ENCODE measurements around the gene DNAJB2. TPM values are rescaled to one million over a fixed set of nuclear protein-coding genes. Genes with fewer than 3 reads are reported as not detected.

The DNAJB2 gene
- total RNA-seq, 1 donor from 2014 or later = 77.5 TPM

DNA sequence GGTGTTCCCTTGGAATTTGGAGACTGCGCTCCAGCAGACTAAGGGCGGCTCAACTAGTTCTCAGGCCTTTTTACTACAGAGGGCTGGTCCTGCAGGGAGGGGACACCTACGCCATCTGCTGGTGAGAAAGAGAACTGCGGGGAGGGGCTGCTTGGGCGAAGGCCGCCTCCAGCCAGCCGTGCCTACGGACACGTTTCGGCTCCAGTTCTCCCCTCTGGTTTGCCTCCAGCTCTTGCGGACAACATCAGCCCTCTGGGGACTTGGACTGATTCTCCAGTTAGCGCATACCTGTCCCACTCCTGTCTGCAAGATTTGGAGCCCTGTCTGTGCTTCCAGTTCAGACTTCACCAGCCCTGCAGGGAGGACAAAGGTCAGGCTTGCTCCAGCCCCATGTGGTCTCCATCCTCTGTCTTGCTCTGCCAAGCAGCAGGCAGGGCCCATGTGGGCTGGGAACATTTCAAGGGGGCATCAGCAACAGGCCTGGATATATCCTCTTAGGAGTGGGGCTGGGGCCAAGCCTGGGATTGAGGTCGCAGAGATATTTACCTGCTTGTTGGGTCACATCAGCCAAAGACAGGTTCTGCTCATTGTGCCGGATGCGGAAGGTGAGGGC, 19.7 kb downstream of the DNAJB2 start:
- DNase-seq = peak; percentile 86
- Histone ChIP-seq H3K27ac (replicated peaks) (no peak overlapping the region), H3K4me1 (peaks cover 21% of the 10 kb centered on the region), H3K36me3 (no peaks in the 10 kb centered on the region), H3K9me3 (replicated peaks) (no peaks in the 10 kb centered on the region), H3K4me3 (no peak overlapping the region), H3K27me3 (ENCODE audit: low read depth) (peaks cover 54% of the 10 kb centered on the region)
- intact Hi-C loops (cut with micrococcal nuclease) = loop anchor here (5.0 kb wide), 1 partner anchor 127 kb away; the partner anchor contains the start of gene SLC23A3
- TF ChIP-seq, protein P1, sequence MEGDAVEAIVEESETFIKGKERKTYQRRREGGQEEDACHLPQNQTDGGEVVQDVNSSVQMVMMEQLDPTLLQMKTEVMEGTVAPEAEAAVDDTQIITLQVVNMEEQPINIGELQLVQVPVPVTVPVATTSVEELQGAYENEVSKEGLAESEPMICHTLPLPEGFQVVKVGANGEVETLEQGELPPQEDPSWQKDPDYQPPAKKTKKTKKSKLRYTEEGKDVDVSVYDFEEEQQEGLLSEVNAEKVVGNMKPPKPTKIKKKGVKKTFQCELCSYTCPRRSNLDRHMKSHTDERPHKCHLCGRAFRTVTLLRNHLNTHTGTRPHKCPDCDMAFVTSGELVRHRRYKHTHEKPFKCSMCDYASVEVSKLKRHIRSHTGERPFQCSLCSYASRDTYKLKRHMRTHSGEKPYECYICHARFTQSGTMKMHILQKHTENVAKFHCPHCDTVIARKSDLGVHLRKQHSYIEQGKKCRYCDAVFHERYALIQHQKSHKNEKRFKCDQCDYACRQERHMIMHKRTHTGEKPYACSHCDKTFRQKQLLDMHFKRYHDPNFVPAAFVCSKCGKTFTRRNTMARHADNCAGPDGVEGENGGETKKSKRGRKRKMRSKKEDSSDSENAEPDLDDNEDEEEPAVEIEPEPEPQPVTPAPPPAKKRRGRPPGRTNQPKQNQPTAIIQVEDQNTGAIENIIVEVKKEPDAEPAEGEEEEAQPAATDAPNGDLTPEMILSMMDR (IDR thresholded peaks at IDR 0.05; ENCODE audit: borderline replicate concordance) = peak; percentile 100

DNA sequence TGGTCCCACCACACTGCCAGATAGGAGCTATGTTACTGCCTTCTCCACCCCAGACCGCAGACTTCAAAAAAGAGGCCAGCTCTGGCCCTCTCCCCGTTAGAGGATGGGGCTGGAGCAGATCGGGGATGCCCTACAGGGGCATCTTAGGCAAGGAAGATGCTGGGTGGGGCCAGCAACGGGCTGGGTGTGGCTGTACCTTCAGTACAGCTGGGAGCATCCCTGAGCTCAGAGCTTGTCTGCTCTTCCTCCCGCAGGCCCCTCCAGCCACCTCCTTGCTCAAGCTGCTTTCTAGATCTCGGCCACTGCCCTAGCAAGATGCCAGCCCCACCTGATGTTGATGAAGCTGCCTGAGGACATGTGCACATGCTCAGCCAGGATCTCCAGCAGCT, 20.2 kb downstream of the DNAJB2 start:
- Histone ChIP-seq H3K27me3 (ENCODE audit: low read depth) (peaks cover 59% of the 10 kb centered on the region), H3K9me3 (replicated peaks) (no peaks in the 10 kb centered on the region), H3K27ac (replicated peaks) (no peak overlapping the region), H3K4me1 (peaks cover 16% of the 10 kb centered on the region), H3K4me3 (no peak overlapping the region), H3K36me3 (no peaks in the 10 kb centered on the region)
- no peak for DNase-seq
- intact Hi-C loops (cut with micrococcal nuclease) = loop anchor here (5.0 kb wide), 1 partner anchor 127 kb away; the partner anchor contains the start of gene SLC23A3
- TF ChIP-seq, protein P1 (IDR thresholded peaks at IDR 0.05; ENCODE audit: borderline replicate concordance) = no peak

DNA sequence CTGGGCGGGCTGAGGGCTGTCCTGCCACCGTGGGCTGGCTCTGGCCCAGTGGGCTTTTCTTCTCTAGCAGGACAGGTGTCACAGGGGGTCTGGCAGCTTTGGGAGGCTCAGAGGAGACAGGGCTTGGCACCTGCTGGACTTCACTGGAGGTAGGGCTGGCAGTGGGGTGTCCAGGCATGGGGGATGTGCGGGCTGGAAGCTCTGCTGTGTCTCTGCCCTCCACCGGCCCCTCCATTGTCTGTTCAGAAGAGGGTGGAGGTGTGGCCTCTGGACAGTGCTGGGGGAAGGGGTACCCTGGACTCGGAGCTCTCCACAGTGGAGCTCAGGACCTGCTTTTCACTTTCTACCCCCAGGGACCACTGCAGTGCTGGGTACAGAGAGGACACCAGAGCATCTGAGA, 20.9 kb downstream of the DNAJB2 start:
- Histone ChIP-seq H3K9me3 (replicated peaks) (no peaks in the 10 kb centered on the region), H3K27me3 (ENCODE audit: low read depth) (peaks cover 64% of the 10 kb centered on the region), H3K4me1 (peaks cover 9% of the 10 kb centered on the region), H3K36me3 (no peaks in the 10 kb centered on the region), H3K4me3 (no peak overlapping the region), H3K27ac (replicated peaks) (no peak overlapping the region)
- TF ChIP-seq, protein P1 (IDR thresholded peaks at IDR 0.05; ENCODE audit: borderline replicate concordance) = no peak
- intact Hi-C loops (cut with micrococcal nuclease) = no loop called here
- DNase-seq = no peak

DNA sequence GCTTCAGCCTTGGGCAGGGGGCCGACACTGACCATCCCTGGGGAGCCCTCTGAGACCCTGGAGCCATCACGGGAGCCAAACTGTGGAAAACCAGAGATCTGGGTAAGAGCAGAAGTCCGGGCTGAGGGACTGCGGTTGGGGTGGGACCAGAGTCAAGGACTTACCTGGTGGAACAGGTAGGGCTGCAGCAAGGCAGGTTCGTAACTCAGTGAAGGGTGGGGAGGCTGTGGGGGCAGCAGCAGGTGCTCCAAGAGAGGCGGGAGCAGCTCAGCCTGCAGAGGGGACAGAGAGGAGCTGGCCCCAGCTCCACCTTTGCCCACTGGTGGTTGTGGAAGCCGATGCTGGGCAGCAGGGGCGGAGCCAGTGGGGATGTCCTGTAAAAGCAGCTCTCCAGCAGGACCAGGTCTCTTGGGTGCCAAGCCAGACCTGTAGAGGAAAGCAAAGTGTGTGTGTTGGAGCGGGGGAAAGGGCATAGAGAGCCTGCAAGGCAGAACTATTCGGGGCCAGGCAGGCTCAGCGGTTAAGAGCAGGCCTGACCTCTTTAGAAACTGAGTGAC, 23.3 kb downstream of the DNAJB2 start:
- H3K4me1 ChIP-seq = peaks cover 5% of the 10 kb centered on the region
- H3K4me3 ChIP-seq = no peak overlapping the region
- intact Hi-C loops (cut with micrococcal nuclease) = no loop called here
- H3K36me3 ChIP-seq = no peaks in the 10 kb centered on the region
- peaks cover 89% of the 10 kb centered on the region for H3K27me3 ChIP-seq (ENCODE audit: low read depth)
- H3K9me3 ChIP-seq (replicated peaks) = no peaks in the 10 kb centered on the region
- TF ChIP-seq, protein P1 (IDR thresholded peaks at IDR 0.05; ENCODE audit: borderline replicate concordance) = no peak
- DNase-seq = no peak
- H3K27ac ChIP-seq (replicated peaks) = no peak overlapping the region

DNA sequence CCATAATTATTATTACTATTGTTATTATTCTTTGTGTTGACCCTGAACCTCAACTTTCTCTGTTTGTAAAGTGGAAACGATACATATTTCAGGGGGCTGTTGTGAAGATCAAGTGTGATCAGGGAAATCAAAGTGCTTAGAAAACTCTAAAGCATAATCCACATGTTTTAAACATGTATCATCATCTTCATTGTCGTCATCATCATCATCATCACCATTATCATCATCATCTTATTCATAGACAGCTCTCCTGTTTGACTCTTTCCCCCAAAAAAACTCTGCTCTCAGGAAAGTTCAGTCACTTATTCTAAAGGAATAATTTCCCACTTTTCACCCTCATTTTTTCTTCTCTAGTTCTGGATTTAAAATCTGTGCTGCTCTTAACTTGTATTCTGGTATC, 25.1 kb downstream of the DNAJB2 start:
- TF ChIP-seq, protein P1 (IDR thresholded peaks at IDR 0.05; ENCODE audit: borderline replicate concordance) = no peak
- H3K27ac ChIP-seq (replicated peaks) = no peak overlapping the region
- intact Hi-C loops (cut with micrococcal nuclease) = no loop called here
- H3K4me3 ChIP-seq = no peak overlapping the region
- no peaks in the 10 kb centered on the region for H3K36me3 ChIP-seq
- no peaks in the 10 kb centered on the region for H3K9me3 ChIP-seq (replicated peaks)
- H3K4me1 ChIP-seq = no peaks in the 10 kb centered on the region
- DNase-seq = no peak
- H3K27me3 ChIP-seq (ENCODE audit: low read depth) = peaks cover 98% of the 10 kb centered on the region
